Lower lobe of right lung (tissue), 2 donors: ENCODE results near the gene EXD2. TPM values are rescaled to one million over a fixed set of nuclear protein-coding genes. Genes with fewer than 3 reads are reported as not detected.

Experiments used
- ATAC-seq, 2 donors: fragments of 200-7000 bp; cut with Tn5 transposase; one replicate each; pipeline ENCODE4 v1.9.1; 2020 to 2022; ENCODE audit warnings: mild to moderate bottlenecking in 2 of 2, moderate library complexity in 2 of 2
- DNase-seq: peaks from one replicate; pipeline ENCODE4 v3.0.0-alpha.2; 2020
- H3K27ac ChIP-seq: fragments of 200-600 bp; one replicate; pipeline ENCODE4 v1.8.0; 2022
- H3K27me3 ChIP-seq: fragments of 200-600 bp; one replicate; pipeline ENCODE4 v1.8.0; 2022; ENCODE audit warnings: low read depth
- H3K36me3 ChIP-seq: fragments of 200-600 bp; one replicate; pipeline ENCODE4 v1.8.0; 2022; ENCODE audit warnings: mild to moderate bottlenecking
- H3K4me1 ChIP-seq: fragments of 200-600 bp; one replicate; pipeline ENCODE4 v1.8.0; 2022
- H3K4me3 ChIP-seq: fragments of 200-600 bp; one replicate; pipeline ENCODE4 v1.8.0; 2022; ENCODE audit warnings: mild to moderate bottlenecking
- H3K9me3 ChIP-seq: fragments of 200-600 bp; one replicate; pipeline ENCODE4 v1.8.0; 2022
- intact Hi-C: fragments of 100-400 bp; cut with DNase I; formaldehyde crosslinking; loops from one replicate; pipeline ENCODE4 v1.11.0; 2022
- total RNA-seq: library from RNA; stranded (reverse); fragmentation: NEBNext Ultra II Directional; extraction: Animal tissue kit (Norgen Biotek cat#: 25700); gene quantifications from one replicate; pipeline ENCODE4 v1.2.1, GENCODE V29; 2021
- TF ChIP-seq, protein P1 (sequence below): fragments of 200-600 bp; IDR thresholded peaks from one replicate; pipeline ENCODE4 v1.8.0; 2022; ENCODE audit warnings: antibody characterized with exemption, mild to moderate bottlenecking
- donor health status: DM: no; HTN: yes; CAD: no; lungs with severe emphysema.

Gene EXD2
- total RNA-seq, 1 donor from 2014 or later: 23.7 TPM

DNA sequence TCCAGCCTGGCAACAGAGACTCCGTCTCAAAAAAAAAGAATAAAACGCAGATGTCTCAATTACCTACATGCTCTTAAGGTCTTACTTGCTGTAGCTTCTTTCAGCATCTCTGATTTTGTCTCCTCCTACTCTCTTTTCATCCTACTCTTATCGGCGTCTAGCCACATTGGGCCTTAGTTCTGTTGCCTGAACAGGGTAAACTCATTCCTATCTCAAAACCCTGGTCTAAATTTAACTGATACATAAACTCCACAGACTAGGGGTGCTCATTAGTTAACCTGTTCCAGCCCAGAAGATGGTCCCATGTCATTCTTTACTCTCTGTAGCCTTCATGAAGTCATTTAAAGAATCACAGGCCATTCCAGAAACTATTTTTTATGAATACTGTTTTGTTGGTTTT is 33.6 kb downstream of the EXD2 start:
- no peak for DNase-seq
- H3K4me3 ChIP-seq: no peak overlapping the region
- no peaks in the 10 kb centered on the region for H3K9me3 ChIP-seq
- H3K4me1 ChIP-seq: no peaks in the 10 kb centered on the region
- no peak overlapping the region for H3K27ac ChIP-seq
- intact Hi-C loops: no loop called here
- ATAC-seq: no peak
- H3K27me3 ChIP-seq: no peaks in the 10 kb centered on the region
- TF ChIP-seq, protein P1, sequence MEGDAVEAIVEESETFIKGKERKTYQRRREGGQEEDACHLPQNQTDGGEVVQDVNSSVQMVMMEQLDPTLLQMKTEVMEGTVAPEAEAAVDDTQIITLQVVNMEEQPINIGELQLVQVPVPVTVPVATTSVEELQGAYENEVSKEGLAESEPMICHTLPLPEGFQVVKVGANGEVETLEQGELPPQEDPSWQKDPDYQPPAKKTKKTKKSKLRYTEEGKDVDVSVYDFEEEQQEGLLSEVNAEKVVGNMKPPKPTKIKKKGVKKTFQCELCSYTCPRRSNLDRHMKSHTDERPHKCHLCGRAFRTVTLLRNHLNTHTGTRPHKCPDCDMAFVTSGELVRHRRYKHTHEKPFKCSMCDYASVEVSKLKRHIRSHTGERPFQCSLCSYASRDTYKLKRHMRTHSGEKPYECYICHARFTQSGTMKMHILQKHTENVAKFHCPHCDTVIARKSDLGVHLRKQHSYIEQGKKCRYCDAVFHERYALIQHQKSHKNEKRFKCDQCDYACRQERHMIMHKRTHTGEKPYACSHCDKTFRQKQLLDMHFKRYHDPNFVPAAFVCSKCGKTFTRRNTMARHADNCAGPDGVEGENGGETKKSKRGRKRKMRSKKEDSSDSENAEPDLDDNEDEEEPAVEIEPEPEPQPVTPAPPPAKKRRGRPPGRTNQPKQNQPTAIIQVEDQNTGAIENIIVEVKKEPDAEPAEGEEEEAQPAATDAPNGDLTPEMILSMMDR: no peak
- H3K36me3 ChIP-seq: peaks cover 26% of the 10 kb centered on the region

DNA sequence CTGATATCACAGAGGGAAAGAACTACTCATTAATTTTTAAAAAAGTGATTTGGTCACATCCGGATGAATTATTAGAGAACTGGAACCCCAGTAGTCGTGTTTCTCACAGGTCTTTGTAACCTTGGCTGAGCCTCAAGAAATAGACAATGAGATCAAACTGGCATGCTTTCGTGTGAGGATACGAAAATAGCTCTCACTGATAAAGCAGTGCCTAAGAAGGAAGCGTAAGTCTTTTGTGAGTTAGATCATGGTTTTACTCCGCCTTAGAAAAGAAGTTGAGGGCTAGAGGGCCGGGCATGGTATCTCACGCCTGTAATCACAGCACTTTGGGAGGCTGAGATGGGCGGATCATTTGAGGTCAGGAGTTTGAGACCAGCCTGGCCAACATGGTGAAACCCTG is 34.9 kb downstream of the EXD2 start:
- Histone ChIP-seq H3K9me3 (no peaks in the 10 kb centered on the region), H3K27ac (no peak overlapping the region), H3K27me3 (no peaks in the 10 kb centered on the region), H3K4me1 (no peaks in the 10 kb centered on the region), H3K4me3 (no peak overlapping the region), H3K36me3 (peaks cover 39% of the 10 kb centered on the region)
- intact Hi-C loops: no loop called here
- ATAC-seq: no peak
- DNase-seq: no peak
- TF ChIP-seq, protein P1: no peak

DNA sequence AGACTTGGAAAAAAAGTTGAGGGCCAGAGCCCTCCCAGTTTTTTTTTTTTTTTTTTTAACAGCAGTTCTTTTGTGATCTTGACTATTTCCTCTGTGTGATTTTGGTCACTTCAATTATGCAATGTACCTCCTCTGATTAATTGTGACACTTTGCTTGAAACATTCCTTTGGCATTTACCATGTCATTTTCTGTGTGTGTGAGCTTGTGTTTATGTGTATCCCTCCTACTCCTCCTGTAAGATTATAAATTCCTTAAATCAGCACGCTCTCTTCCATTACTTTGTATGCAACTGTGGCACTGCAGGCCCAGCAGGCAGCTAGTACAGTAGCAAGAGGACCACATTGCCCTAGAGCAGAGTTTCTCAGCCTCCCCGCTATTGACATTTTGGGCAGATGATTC is 35.4 kb downstream of the EXD2 start:
- H3K27ac ChIP-seq: no peak overlapping the region

DNA sequence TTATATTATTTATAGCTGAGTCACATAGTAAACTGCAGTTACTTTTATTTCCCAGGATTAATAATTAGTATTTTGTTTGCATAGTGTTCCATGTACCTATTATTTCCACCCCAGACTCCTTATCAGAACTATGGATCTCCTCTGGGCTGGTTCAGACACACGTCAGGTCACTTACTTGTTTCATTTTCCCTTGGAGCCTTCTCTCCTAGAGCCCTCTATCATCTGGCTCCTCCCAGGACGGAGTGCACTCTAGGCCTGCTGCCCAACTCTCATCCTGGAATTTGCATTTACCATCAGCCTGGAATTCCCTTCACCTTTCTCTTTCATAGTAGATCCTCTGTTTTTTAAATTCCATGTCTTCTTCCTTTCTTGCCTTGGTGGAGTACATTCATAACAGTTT is 40.2 kb downstream of the EXD2 start:
- intact Hi-C loops: no loop called here
- peaks cover 73% of the 10 kb centered on the region for H3K36me3 ChIP-seq

More for the DNA sequence above, 35.4 kb downstream of the EXD2 start:
- Histone ChIP-seq H3K4me1 (no peaks in the 10 kb centered on the region), H3K36me3 (peaks cover 44% of the 10 kb centered on the region), H3K4me3 (no peak overlapping the region), H3K9me3 (no peaks in the 10 kb centered on the region), H3K27me3 (no peaks in the 10 kb centered on the region)
- DNase-seq (no peak), ATAC-seq (no peak)
- intact Hi-C loops: no loop called here
- TF ChIP-seq, protein P1: no peak

DNA sequence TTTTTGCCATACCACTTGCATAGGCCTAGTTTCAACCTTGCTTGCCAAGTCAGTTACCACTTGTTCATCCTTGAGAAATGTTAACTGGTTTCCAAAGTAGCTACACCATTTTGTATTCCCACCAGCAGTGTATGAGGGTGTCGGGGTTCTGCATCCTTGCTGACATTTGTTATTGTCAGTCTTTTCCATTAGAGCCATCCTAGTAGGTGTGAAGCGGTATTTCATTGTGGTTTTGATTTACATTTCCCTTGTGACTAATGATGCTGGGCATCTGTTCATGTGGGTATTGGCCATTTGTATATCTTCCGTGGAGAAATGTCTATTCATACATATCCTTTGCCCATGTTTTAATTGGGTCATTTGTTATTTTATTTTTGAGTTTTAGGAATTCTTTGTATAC is 41.1 kb downstream of the EXD2 start:
- intact Hi-C loops: no loop called here
- ATAC-seq (no peak), DNase-seq (no peak)
- Histone ChIP-seq H3K27me3 (no peaks in the 10 kb centered on the region), H3K9me3 (no peaks in the 10 kb centered on the region), H3K27ac (no peak overlapping the region), H3K4me1 (no peaks in the 10 kb centered on the region), H3K4me3 (no peak overlapping the region), H3K36me3 (peaks cover 83% of the 10 kb centered on the region)
- TF ChIP-seq, protein P1: no peak

More for the DNA sequence above, 40.2 kb downstream of the EXD2 start:
- no peaks in the 10 kb centered on the region for H3K9me3 ChIP-seq
- TF ChIP-seq, protein P1: no peak
- DNase-seq (no peak), ATAC-seq (no peak)
- no peak overlapping the region for H3K4me3 ChIP-seq
- no peaks in the 10 kb centered on the region for H3K27me3 ChIP-seq
- no peaks in the 10 kb centered on the region for H3K4me1 ChIP-seq
- H3K27ac ChIP-seq: no peak overlapping the region

DNA sequence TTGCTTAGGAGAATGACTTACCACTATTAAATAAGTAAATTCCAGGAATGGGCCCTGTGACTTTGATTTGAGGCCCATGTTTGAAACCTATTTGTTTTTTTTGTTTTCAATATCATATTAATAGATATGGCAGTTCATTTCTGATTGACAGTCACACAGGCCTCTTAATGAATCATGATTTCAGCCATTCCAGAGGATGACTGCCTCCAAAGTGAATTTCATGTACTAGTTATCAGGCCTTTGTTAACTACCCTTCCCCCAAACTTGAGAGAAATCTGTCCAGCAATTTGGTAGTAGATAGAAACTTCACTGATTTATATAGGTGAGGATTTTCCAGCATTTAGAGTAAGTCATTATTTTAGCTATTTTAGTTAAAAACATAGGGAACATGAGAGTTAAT is 42.8 kb downstream of the EXD2 start:
- Histone ChIP-seq H3K27ac (no peak overlapping the region), H3K4me1 (no peaks in the 10 kb centered on the region), H3K9me3 (no peaks in the 10 kb centered on the region), H3K36me3 (peaks cover 92% of the 10 kb centered on the region), H3K4me3 (no peak overlapping the region), H3K27me3 (no peaks in the 10 kb centered on the region)
- TF ChIP-seq, protein P1: no peak
- DNase-seq (no peak), ATAC-seq (no peak)
- intact Hi-C loops: no loop called here
